ENCODE measurements around the gene SLC44A4.

SLC44A4 gene

DNA sequence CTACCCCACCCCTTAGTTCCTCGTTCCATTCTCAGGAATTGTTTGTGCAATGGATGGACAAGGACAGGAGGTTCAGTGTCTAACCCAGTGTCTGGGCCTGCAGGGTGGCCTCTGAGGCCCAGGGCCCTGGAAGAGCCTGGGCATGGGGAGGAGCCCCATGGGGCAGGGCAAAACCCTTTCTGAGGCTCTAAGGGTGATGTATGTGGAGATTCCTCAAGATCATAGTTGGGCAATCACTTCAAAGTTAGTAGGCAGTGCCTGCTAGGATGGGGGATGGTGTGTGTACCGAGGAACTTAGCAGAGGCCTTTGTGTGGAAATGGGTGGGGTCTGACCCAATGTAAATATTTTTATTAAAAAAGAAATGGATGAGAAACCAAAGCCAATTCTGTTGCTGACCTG, 42.0 kb upstream of the SLC44A4 start:
- no peak for ATAC-seq
- TF ChIP-seq, protein P1, sequence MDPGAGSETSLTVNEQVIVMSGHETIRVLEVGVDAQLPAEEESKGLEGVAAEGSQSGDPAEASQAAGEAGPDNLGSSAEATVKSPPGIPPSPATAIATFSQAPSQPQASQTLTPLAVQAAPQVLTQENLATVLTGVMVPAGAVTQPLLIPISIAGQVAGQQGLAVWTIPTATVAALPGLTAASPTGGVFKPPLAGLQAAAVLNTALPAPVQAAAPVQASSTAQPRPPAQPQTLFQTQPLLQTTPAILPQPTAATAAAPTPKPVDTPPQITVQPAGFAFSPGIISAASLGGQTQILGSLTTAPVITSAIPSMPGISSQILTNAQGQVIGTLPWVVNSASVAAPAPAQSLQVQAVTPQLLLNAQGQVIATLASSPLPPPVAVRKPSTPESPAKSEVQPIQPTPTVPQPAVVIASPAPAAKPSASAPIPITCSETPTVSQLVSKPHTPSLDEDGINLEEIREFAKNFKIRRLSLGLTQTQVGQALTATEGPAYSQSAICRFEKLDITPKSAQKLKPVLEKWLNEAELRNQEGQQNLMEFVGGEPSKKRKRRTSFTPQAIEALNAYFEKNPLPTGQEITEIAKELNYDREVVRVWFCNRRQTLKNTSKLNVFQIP (CRISPR knock-in tag; IDR thresholded peaks at IDR 0.05; ENCODE audit: borderline replicate concordance, low read depth), result no peak
- TF ChIP-seq ESRRG (CRISPR knock-in tag; IDR thresholded peaks at IDR 0.05) (no peak), ISL1 (CRISPR knock-in tag; IDR thresholded peaks at IDR 0.05) (no peak), ZFP3 (CRISPR knock-in tag; IDR thresholded peaks at IDR 0.05) (no peak), TOX (CRISPR knock-in tag; IDR thresholded peaks at IDR 0.05; ENCODE audit: borderline replicate concordance) (no peak), TCF4 (CRISPR knock-in tag; IDR thresholded peaks at IDR 0.05; ENCODE audit: borderline replicate concordance) (no peak), ZNF8 (CRISPR knock-in tag; IDR thresholded peaks at IDR 0.05) (no peak), BACH2 (CRISPR knock-in tag; IDR thresholded peaks at IDR 0.05; ENCODE audit: borderline replicate concordance) (no peak), RARB (CRISPR knock-in tag; IDR thresholded peaks at IDR 0.05) (no peak), SNAI2 (CRISPR knock-in tag; IDR thresholded peaks at IDR 0.05) (no peak)
- TF ChIP-seq, protein P2, sequence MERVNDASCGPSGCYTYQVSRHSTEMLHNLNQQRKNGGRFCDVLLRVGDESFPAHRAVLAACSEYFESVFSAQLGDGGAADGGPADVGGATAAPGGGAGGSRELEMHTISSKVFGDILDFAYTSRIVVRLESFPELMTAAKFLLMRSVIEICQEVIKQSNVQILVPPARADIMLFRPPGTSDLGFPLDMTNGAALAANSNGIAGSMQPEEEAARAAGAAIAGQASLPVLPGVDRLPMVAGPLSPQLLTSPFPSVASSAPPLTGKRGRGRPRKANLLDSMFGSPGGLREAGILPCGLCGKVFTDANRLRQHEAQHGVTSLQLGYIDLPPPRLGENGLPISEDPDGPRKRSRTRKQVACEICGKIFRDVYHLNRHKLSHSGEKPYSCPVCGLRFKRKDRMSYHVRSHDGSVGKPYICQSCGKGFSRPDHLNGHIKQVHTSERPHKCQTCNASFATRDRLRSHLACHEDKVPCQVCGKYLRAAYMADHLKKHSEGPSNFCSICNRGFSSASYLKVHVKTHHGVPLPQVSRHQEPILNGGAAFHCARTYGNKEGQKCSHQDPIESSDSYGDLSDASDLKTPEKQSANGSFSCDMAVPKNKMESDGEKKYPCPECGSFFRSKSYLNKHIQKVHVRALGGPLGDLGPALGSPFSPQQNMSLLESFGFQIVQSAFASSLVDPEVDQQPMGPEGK (CRISPR knock-in tag; IDR thresholded peaks at IDR 0.05; ENCODE audit: borderline replicate concordance), result no peak
- TF ChIP-seq, protein P3, sequence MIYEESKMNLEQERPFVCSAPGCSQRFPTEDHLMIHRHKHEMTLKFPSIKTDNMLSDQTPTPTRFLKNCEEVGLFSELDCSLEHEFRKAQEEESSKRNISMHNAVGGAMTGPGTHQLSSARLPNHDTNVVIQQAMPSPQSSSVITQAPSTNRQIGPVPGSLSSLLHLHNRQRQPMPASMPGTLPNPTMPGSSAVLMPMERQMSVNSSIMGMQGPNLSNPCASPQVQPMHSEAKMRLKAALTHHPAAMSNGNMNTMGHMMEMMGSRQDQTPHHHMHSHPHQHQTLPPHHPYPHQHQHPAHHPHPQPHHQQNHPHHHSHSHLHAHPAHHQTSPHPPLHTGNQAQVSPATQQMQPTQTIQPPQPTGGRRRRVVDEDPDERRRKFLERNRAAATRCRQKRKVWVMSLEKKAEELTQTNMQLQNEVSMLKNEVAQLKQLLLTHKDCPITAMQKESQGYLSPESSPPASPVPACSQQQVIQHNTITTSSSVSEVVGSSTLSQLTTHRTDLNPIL (CRISPR knock-in tag; IDR thresholded peaks at IDR 0.05; ENCODE audit: low read depth), result no peak
- TF ChIP-seq, protein P4, sequence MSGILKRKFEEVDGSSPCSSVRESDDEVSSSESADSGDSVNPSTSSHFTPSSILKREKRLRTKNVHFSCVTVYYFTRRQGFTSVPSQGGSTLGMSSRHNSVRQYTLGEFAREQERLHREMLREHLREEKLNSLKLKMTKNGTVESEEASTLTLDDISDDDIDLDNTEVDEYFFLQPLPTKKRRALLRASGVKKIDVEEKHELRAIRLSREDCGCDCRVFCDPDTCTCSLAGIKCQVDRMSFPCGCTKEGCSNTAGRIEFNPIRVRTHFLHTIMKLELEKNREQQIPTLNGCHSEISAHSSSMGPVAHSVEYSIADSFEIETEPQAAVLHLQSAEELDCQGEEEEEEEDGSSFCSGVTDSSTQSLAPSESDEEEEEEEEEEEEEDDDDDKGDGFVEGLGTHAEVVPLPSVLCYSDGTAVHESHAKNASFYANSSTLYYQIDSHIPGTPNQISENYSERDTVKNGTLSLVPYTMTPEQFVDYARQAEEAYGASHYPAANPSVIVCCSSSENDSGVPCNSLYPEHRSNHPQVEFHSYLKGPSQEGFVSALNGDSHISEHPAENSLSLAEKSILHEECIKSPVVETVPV (CRISPR knock-in tag; IDR thresholded peaks at IDR 0.05), result no peak
- TF ChIP-seq, protein P5, sequence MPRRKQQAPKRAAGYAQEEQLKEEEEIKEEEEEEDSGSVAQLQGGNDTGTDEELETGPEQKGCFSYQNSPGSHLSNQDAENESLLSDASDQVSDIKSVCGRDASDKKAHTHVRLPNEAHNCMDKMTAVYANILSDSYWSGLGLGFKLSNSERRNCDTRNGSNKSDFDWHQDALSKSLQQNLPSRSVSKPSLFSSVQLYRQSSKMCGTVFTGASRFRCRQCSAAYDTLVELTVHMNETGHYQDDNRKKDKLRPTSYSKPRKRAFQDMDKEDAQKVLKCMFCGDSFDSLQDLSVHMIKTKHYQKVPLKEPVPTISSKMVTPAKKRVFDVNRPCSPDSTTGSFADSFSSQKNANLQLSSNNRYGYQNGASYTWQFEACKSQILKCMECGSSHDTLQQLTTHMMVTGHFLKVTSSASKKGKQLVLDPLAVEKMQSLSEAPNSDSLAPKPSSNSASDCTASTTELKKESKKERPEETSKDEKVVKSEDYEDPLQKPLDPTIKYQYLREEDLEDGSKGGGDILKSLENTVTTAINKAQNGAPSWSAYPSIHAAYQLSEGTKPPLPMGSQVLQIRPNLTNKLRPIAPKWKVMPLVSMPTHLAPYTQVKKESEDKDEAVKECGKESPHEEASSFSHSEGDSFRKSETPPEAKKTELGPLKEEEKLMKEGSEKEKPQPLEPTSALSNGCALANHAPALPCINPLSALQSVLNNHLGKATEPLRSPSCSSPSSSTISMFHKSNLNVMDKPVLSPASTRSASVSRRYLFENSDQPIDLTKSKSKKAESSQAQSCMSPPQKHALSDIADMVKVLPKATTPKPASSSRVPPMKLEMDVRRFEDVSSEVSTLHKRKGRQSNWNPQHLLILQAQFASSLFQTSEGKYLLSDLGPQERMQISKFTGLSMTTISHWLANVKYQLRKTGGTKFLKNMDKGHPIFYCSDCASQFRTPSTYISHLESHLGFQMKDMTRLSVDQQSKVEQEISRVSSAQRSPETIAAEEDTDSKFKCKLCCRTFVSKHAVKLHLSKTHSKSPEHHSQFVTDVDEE (CRISPR knock-in tag; IDR thresholded peaks at IDR 0.05), result no peak

DNA sequence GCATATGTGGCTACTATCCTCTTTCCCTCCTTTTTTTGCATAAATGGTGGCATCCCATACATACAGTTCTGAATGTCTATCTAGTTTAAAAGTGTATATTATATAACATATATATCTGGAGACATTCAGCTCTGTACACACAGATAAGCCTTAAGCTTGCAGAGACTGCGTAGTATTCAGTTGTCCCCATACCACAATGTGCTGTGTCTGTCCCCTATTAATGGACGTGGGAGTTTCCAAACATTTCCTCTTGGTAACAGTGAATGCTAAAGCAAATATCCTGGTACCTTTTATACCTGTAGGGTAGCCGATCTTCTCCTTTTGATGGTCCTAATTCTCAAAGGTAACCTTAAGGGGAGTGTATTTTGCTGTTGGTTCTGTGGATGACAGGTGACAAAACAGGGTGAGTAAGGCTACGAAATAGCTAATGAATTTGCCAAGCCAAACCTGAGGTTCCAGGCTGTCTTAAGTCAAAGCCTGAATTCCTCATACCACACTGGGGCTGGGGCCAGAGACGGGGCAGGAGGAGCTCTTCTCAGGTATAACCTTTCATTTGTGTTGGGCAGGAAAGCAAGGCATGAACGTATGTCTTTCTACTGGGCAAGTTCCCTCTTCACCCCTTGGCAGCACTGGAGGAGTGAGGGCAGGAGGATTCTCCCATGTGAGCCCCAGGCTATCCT, 41.0 kb upstream of the SLC44A4 start:
- no peak for TF ChIP-seq TCF4 (CRISPR knock-in tag; IDR thresholded peaks at IDR 0.05; ENCODE audit: borderline replicate concordance)
- no peak for TF ChIP-seq RARB (CRISPR knock-in tag; IDR thresholded peaks at IDR 0.05)
- TF ChIP-seq ZNF70 (CRISPR knock-in tag; IDR thresholded peaks at IDR 0.05), result no peak
- TF ChIP-seq ISL1 (CRISPR knock-in tag; IDR thresholded peaks at IDR 0.05), result no peak
- TF ChIP-seq TOX (CRISPR knock-in tag; IDR thresholded peaks at IDR 0.05; ENCODE audit: borderline replicate concordance), result no peak
- TF ChIP-seq, protein P1 (CRISPR knock-in tag; IDR thresholded peaks at IDR 0.05; ENCODE audit: borderline replicate concordance, low read depth), result no peak
- no peak for ATAC-seq

DNA sequence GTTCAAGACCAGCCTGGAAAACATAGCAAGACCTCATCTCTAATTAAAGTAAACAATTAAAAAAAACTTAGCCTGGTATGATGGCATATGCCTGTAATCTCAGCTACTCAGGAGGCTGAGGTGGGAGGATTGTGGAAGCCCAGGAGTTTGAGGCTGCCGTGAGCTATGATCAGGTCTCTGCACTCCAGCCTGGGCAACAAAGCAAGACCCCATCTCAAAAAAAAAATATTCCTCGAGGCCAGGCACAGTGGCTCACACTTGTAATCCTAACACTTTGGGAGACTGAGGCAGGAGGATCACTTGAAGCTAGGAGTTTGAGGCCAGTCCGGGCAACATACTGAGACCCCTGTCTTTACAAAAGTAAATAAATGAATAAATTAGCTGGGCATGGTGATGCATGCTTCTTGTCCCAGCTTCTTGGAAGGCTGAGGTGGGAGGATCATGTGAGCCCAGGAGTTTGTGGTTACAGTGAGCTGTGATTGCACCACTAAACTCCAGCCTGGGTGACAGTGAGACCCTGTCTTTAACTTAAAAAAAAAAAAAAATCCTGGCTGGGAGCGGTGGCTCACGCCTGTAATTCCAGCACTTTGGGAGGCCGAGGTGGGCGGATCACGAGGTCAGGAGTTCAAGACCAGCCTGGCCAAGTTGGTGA, 39.4 kb upstream of the SLC44A4 start:
- ATAC-seq, result no peak
- TF ChIP-seq RARB (CRISPR knock-in tag; IDR thresholded peaks at IDR 0.05), result no peak
- no peak for TF ChIP-seq ARNTL (CRISPR knock-in tag; IDR thresholded peaks at IDR 0.05; ENCODE audit: borderline replicate concordance, low read depth)
- TF ChIP-seq TCF4 (CRISPR knock-in tag; IDR thresholded peaks at IDR 0.05; ENCODE audit: borderline replicate concordance), result no peak
- TF ChIP-seq ZFP3 (CRISPR knock-in tag; IDR thresholded peaks at IDR 0.05), result no peak

All from SK-N-SH treated with all-trans-retinoic acid at 6 μM for 48 hours (cell line).